NCI-H226 (cell line): ENCODE results near the gene C2CD4A.

Experiments used
- DNase-seq: peaks from one replicate; pipeline ENCODE4 v3.0.0-alpha.2; 2015

Gene C2CD4A

GRCh38 chr15:62060113-62060895, 6.5 kb upstream of the C2CD4A start, which contains the start of gene VPS13C:
Gene VPS13C, minus strand, starts transcription at chr15:62060447. Its CDS starts 73 bp downstream, at chr15:62060374.
- peak; percentile 91 for DNase-seq

GRCh38 chr15:62060896-62061280, 5.9 kb upstream of the C2CD4A start:
- no peak for DNase-seq

- DNase-seq = peak; percentile 77
These were observed 2.7 kb upstream of the C2CD4A start for GRCh38 chr15:62063825-62064635.

GRCh38 chr15:62067448-62068044, 769 bp downstream of the C2CD4A start:
- DNase-seq = no peak

GRCh38 chr15:62068071-62068809, 1.5 kb downstream of the C2CD4A start:
- DNase-seq = no peak

- no peak for DNase-seq
These were observed 2.0 kb downstream of the C2CD4A start for GRCh38 chr15:62068810-62069167.

- no peak for DNase-seq
These were observed 2.8 kb downstream of the C2CD4A start for GRCh38 chr15:62069551-62069950.

- DNase-seq = no peak
These were observed 5.0 kb downstream of the C2CD4A start for GRCh38 chr15:62071711-62072308.

- no peak for DNase-seq
These were observed 9.0 kb downstream of the C2CD4A start for GRCh38 chr15:62075595-62076277.

- no peak for DNase-seq
These were observed 12.8 kb downstream of the C2CD4A start for GRCh38 chr15:62079594-62079993.

GRCh38 chr15:62083194-62084154, 16.7 kb downstream of the C2CD4A start:
- DNase-seq = no peak

- DNase-seq = no peak
These were observed 19.0 kb downstream of the C2CD4A start for GRCh38 chr15:62085740-62086139.

- DNase-seq = no peak
These were observed 21.0 kb downstream of the C2CD4A start for GRCh38 chr15:62087671-62088352.

- DNase-seq = no peak
These were observed 21.5 kb downstream of the C2CD4A start for GRCh38 chr15:62088353-62088693.

- no peak for DNase-seq
These were observed 22.8 kb downstream of the C2CD4A start for GRCh38 chr15:62089616-62090015.

- DNase-seq = no peak
These were observed 24.2 kb downstream of the C2CD4A start for GRCh38 chr15:62090988-62091387.

- DNase-seq = no peak
These were observed 27.0 kb downstream of the C2CD4A start for GRCh38 chr15:62093809-62094208.

GRCh38 chr15:62094388-62094787, 27.6 kb downstream of the C2CD4A start:
- DNase-seq = no peak

GRCh38 chr15:62099094-62099601, 32.4 kb downstream of the C2CD4A start:
- DNase-seq = no peak

GRCh38 chr15:62103431-62103830, 36.7 kb downstream of the C2CD4A start:
- DNase-seq = no peak
